ENCODE measurements around the gene CCDC197. TPM values are rescaled to one million over a fixed set of nuclear protein-coding genes. Genes with fewer than 3 reads are reported as not detected.

The CCDC197 gene
- total RNA-seq, 4 donors from 2014 or later, result not detected

DNA sequence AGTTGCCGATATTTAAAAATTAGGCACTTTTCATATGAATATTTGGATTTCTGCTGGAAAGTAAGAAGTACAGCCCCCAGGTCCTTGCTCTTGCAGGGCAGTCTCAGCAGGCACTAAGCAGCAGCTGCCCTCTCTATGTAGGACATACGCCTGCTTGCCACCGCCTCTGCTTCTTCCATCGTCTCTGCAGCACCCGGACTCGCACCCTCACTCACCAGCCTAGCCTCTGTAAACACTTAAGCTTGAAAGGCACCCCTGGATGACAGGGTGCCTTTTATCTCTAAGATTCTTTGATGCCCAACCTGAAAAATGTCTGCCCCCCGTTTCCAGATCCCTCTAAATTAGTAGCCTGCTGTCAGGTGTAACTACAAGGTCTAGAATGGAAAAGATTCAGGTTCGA is 48.0 kb downstream of the CCDC197 start:
- TF ChIP-seq, protein P1, sequence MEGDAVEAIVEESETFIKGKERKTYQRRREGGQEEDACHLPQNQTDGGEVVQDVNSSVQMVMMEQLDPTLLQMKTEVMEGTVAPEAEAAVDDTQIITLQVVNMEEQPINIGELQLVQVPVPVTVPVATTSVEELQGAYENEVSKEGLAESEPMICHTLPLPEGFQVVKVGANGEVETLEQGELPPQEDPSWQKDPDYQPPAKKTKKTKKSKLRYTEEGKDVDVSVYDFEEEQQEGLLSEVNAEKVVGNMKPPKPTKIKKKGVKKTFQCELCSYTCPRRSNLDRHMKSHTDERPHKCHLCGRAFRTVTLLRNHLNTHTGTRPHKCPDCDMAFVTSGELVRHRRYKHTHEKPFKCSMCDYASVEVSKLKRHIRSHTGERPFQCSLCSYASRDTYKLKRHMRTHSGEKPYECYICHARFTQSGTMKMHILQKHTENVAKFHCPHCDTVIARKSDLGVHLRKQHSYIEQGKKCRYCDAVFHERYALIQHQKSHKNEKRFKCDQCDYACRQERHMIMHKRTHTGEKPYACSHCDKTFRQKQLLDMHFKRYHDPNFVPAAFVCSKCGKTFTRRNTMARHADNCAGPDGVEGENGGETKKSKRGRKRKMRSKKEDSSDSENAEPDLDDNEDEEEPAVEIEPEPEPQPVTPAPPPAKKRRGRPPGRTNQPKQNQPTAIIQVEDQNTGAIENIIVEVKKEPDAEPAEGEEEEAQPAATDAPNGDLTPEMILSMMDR (IDR thresholded peaks at IDR 0.05; ENCODE audit: low read depth), result no peak

DNA sequence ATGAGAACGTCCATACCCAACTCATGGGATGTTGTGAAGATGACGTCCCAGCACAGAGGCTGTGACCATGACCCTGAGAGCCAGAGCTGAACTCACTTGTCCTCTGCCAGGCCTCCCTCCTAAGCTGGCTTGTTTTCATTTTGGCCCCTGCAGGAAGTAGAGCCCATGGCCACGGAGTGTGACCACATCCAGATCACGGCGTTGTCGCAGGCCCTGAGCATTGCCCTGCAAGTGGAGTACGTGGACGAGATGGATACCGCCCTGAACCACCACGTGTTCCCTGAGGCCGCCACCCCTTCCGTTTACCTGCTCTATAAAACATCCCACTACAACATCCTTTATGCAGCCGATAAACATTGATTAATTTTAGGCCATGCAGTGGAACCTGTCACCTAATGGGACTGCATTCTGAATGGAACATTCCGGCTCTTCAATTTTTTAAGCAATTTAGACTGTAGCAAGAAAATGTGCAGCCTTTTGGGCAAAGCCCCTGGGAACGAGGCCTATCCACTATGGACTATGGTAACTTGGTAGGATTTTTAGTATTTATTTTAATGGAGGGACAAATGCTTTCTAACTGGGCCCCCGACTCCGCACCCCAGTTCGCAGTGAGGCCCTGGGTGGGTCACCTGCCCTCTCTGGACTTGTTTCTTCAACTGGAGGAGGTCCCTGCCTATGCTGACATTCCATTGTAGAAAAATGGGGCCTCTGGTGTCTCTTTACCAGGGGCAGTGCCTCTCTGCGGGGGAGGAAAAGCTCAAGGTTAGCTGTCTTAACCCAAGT is 48.7 kb downstream of the CCDC197 start:
- TF ChIP-seq, protein P1 (IDR thresholded peaks at IDR 0.05; ENCODE audit: low read depth), result no peak

DNA sequence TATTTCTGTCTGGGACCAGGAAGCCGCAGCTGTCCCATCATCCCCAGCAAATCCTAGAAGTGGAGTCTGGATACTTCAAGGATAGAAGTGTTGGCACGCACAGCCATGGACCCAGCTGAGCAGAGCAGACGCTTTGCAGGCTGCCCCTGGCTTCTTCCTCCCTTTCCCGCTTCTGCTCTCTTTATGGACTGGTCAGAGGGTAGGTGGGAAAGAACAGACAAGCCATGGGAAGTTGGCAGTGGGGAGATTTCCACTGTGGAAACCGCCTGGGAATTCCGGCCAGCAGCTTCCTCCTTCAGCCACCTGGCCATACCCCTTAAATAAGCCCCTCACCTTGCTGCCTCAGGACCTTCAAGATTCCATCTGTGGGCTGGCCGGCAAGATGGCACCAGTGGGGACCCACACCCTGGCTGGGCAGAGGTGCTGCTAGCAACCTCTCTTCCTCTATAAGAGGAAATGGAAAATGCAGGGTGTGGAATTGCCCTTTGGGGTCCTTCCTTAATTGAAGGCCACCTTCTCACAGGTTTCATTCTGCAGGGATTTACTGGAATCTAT is 49.7 kb downstream of the CCDC197 start:
- TF ChIP-seq, protein P1 (IDR thresholded peaks at IDR 0.05; ENCODE audit: low read depth), result no peak

DNA sequence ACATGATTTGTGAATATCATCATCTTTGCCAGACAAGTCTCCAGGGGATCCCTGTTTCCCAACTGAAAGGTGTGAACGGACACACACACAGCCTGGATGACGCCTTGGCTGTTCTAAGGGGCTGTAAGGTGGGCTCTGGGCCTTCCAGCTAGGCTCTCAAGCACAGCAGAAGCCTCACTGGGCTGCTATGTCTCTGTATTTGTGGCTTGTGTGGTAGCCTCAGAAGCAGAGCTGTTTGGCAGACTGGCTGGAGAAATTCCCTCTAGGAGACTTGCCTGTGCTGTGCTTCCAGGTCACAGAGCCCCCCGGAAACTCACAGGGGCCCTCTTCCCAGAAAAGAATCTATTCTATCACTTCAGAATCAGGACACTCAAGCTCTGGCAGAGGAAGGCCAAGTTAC is 50.5 kb downstream of the CCDC197 start:
- TF ChIP-seq, protein P1 (IDR thresholded peaks at IDR 0.05; ENCODE audit: low read depth), result no peak

DNA sequence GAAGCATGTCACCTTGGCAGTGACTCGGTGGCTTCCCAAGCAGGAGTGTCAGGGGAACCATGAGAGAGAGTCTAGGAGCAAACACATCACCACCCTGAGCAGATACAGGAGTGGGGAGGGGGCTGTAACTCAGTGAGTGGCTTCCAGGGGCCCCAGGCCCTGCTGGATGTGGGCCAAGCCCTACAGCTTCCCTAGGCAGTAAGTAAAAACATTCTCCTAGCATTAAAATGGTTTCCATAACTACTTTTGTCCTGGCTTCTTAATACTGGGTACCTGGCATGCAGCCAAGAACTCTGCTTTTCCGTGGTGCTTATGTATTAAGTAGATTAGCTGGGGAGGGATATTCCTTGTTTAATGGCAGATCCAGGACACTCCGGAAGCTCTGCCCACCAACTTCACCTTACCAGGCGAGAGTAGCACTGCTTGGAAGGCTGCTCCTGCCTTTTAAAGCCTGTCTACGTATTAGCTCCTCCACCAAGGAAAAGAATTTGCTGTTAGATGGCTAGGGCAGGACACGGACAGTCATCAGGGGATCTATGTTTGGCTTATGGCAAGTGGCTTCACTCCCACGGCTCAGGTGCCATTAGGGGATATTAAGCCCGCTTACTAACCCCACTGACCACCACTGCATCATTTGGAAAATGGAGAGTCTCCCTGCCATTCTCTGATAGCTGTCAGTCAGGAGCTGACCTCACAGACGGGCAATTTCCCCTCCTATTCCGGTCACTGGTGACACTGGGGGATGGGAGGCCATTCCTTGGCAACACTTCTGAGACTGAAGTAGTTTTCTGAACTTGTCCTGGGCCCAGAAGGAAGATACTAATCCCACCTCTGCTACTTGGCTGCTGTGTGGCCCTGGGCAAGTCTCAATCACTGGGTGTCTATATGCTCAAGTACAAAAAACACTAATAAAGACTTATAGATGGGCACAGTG is 51.9 kb downstream of the CCDC197 start:
- TF ChIP-seq, protein P1 (IDR thresholded peaks at IDR 0.05; ENCODE audit: low read depth), result no peak

DNA sequence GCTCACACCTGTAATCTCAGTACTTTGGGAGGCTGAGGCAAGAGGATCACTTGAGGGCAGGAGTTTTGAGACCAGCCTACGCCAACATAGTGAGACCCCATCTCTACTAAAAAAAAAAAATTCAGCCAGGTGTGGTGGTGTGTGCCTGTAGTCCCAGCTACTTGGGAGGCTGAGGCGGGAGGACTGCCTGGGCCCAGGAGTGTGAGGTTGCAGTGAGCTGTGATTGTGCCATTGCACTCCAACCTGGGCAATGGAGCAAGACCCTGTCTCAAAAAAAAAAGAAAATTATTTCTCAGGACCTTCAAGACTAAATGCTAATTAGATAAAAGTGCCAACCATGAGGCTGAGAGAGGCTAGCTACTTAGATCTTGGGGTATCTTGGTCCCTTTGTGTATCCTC is 52.5 kb downstream of the CCDC197 start:
- TF ChIP-seq, protein P1 (IDR thresholded peaks at IDR 0.05; ENCODE audit: low read depth), result no peak
